ENCODE results near the gene ZC3H18.

- TF ChIP-seq TEAD4 (IDR thresholded peaks at IDR 0.05) (no peak), FOXM1 (IDR thresholded peaks at IDR 0.05; ENCODE audit: borderline replicate concordance, low read depth) (no peak), RAD21 (IDR thresholded peaks at IDR 0.05; ENCODE audit: low read depth) (no peak), EGR1 (IDR thresholded peaks at IDR 0.05) (no peak)
Measured at GRCh38 chr16:88535191-88535856, 34.9 kb upstream of the ZC3H18 start.
